ENCODE results near the gene CNTNAP2. TPM values are rescaled to one million over a fixed set of nuclear protein-coding genes. Genes with fewer than 3 reads are reported as not detected.
A peak's percentile ranks its signal among the peaks of the same experiment; 100 is the strongest.
"Not testable (repeated sequence)": the region's sequence is repeated elsewhere in the genome, so short reads cannot be mapped to it uniquely, and the experiment has no call there.

CNTNAP2 gene
- total RNA-seq, 1 experiment from 2014 or later: 0.03 TPM

- DNase-seq (ENCODE audit: low spot score): not testable (repeated sequence)
Observed at GRCh38 chr7:148465441-148465840, 2348.8 kb downstream of the CNTNAP2 start.

DNA sequence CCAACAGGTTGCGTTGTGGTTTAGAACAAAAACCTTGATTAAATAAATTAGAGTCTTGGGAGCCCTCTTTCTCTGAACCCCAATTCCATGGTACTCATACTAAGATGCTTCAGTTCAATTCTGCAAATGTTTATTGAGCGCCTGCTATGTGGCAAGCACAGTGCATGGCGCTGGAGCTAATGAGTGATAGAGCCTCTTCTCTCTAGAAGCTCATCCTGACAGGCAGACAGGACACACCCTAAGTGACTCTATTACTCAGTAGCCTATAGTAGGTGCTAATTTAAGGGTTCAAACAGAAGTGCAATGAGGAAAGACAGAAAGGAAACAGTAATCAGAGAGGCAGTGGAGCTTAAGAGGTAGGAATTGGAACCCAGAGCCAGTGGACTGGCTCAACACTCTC lies 2349.5 kb downstream of the CNTNAP2 start:
- no peak for DNase-seq (ENCODE audit: low spot score)

DNA sequence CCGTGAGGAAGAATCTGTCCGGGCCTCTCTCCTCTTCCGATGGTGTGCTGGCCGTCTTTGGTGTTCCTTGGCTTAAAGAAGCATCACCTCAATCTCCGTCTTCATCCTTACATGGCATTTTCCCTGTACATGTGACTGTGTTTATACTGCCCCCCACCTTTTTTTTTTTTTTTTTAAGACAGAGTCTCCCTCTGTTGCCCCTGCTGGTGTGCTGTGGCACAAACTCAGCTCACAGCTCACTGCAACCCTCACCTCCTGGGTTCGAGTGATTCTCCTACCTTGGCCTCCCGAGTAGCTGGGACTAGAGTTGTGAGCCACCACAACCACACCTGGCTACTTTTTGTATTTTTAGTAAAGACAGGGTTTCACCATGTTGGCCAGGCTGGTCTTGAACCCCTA lies 2352.1 kb downstream of the CNTNAP2 start:
- no peak for DNase-seq (ENCODE audit: low spot score)

Small RNAs within 50 kb of the gene (small RNA-seq; reads per million reads assigned to genes)
- gene AC005518.2 (not detected), gene MIR548F4 (not detected), gene RANP2 (not detected), gene RF00012 (1.4 reads per million, percentile 50 among the genes with 10 or more reads in this experiment), gene RF00019 (not detected), gene RF02271 (not detected), gene RN7SL456P (not detected), gene RN7SL72P (not detected), gene RNA5SP249 (0.29 reads per million), gene RNU6-1184P (not detected)

Data from HT-29 (cell line).